ENCODE data around the gene SEC16B.

- TF ChIP-seq CTCF (IDR thresholded peaks at IDR 0.05; ENCODE audit: insufficient read depth, low read length, poor library complexity, severe bottlenecking) = peak; percentile 76
- no peak for TF ChIP-seq EZH2phosphoT487 (conservative IDR thresholded peaks at IDR 0.05; ENCODE audit: low read length)
Observed at GRCh38 chr1:177945943-177946650, 23.8 kb downstream of the SEC16B start.

All from SU-DHL-6 (cell line).